ENCODE data around the gene MAU2. TPM values are rescaled to one million over a fixed set of nuclear protein-coding genes. Genes with fewer than 3 reads are reported as not detected.

MAU2 gene
- total RNA-seq, 1 experiment from 2014 or later, result 48.4 TPM

DNA sequence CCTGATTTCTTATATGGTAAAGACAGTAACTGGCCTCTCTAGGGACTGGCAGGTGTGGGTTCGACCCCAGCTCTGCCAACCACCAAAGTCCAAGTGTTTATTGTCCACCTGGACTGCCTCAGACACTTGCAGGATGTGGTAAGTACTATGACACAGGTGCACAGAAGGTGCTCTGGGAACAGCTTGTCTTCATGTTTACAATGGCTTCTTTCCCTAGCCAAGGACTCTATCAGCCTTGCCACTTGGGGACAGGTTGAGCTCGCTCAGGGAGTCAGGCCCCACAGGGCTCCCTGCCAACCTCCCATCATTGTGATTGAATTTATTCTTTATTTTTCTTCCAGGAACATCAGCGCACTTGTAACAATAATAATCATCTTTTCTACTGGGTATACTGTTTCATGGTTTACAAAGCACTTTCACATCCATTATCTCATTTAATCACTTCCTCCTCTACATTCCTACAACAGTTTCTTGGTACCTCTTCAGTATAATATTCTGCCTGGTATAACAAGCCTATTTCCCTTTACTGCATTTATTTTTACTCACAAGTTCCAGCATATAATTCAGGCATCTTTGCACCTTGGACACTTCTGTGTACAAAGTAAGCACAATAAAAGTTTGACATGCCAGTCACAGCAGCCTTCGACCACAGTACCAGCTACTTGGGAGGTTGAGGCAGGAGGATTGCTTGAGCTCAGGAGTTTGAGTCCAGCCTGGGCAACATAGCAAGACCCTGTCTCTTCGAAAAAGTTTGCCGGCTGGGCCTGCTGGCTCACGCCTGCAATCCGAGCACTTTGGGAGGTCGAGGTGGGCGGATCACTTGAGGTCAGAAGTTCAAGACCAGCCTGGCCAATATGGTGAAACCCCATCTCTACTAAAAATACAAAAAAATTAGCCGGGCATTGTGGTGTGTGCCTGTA lies 60.6 kb downstream of the MAU2 start:
- Histone ChIP-seq H3K27me3 (ENCODE audit: insufficient read depth, low read length) (no peaks in the 10 kb centered on the region), H3K23ac (ENCODE audit: insufficient read length, low read depth, low read length) (no peak overlapping the region), H3K79me2 (ENCODE audit: insufficient read depth, low read length) (no peaks in the 10 kb centered on the region), H2AK5ac (ENCODE audit: insufficient read length, low read length) (no peak overlapping the region), H4K5ac (ENCODE audit: insufficient read length, low read depth, low read length) (no peak overlapping the region), H4K8ac (replicated peaks; ENCODE audit: insufficient read length, low read depth, low read length) (no peak overlapping the region), H2BK12ac (ENCODE audit: insufficient read length, low read depth, low read length) (no peak overlapping the region), H3K9ac (ENCODE audit: extremely low read depth, insufficient read length, low read length) (no peak overlapping the region), H3K9me3 (ENCODE audit: control insufficient read depth, low read depth, low read length) (no peaks in the 10 kb centered on the region), H3K4ac (ENCODE audit: low read depth, low read length) (no peak overlapping the region), H3K4me2 (ENCODE audit: insufficient read depth, insufficient read length, low read length) (no peak overlapping the region), H3T11ph (ENCODE audit: low read length) (no peak overlapping the region), H3K18ac (ENCODE audit: insufficient read length, low read depth, low read length) (no peak overlapping the region), H4K91ac (ENCODE audit: insufficient read length, low read depth, low read length) (no peak overlapping the region), H2BK120ac (ENCODE audit: low read depth, low read length, poor library complexity, severe bottlenecking) (no peak overlapping the region), H2BK20ac (ENCODE audit: low read depth, low read length, poor library complexity, severe bottlenecking) (no peak overlapping the region), H2BK5ac (ENCODE audit: insufficient read length, low read length) (no peak overlapping the region), H3K56ac (ENCODE audit: insufficient read length, low read depth, low read length) (no peak overlapping the region), H3K23me2 (ENCODE audit: insufficient read length, low read depth, low read length, poor library complexity, severe bottlenecking) (peaks cover 6% of the 10 kb centered on the region), H4K20me1 (ENCODE audit: control insufficient read depth, insufficient read depth, insufficient read length) (no peaks in the 10 kb centered on the region), H2AFZ (ENCODE audit: low read length) (no peak overlapping the region), H3K27ac (ENCODE audit: insufficient read length, low read depth, low read length) (no peak overlapping the region), H2BK15ac (ENCODE audit: low read depth, low read length) (no peak overlapping the region), H3K14ac (ENCODE audit: insufficient read depth, low read length) (no peak overlapping the region), H3K79me1 (ENCODE audit: insufficient read depth, low read depth, low read length, poor library complexity, severe bottlenecking) (no peaks in the 10 kb centered on the region), H3K4me1 (ENCODE audit: insufficient read depth, low read length) (peaks cover 3% of the 10 kb centered on the region; the same call in 1 of the 2 replicates)
- Mint-ChIP-seq H3K4me3 (no peak overlapping the region), H3K4me1 (peaks cover 9 to 10% of the 10 kb centered on the region in 2 experiments), H3K27ac (no peak overlapping the region), H3K27me3 (ENCODE audit: low read depth) (peaks cover 4% of the 10 kb centered on the region; the same call in 1 of the 2 replicates), H3K36me3 (ENCODE audit: insufficient read depth in 1 of 3, low read depth in 3 of 3) (peaks cover 0 to 9% (median 2%) of the 10 kb centered on the region in 3 experiments; a peak in 2 of 7 replicates), H3K9me3 (peaks cover 4 to 5% of the 10 kb centered on the region in 2 experiments; a peak in 4 of 5 replicates)
- WGBS (ENCODE audit: extremely low coverage, insufficient read length, low lambda C conversion rate), result no CpG with 5 or more reads among the region's 11 CpGs
- TF ChIP-seq, protein P1, sequence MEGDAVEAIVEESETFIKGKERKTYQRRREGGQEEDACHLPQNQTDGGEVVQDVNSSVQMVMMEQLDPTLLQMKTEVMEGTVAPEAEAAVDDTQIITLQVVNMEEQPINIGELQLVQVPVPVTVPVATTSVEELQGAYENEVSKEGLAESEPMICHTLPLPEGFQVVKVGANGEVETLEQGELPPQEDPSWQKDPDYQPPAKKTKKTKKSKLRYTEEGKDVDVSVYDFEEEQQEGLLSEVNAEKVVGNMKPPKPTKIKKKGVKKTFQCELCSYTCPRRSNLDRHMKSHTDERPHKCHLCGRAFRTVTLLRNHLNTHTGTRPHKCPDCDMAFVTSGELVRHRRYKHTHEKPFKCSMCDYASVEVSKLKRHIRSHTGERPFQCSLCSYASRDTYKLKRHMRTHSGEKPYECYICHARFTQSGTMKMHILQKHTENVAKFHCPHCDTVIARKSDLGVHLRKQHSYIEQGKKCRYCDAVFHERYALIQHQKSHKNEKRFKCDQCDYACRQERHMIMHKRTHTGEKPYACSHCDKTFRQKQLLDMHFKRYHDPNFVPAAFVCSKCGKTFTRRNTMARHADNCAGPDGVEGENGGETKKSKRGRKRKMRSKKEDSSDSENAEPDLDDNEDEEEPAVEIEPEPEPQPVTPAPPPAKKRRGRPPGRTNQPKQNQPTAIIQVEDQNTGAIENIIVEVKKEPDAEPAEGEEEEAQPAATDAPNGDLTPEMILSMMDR (conservative IDR thresholded peaks at IDR 0.05), result no peak
- no peak for DNase-seq

All from H9 (cell line).